Eye (tissue), 1 donor: ENCODE results near the gene HNRNPH1.

Experiments used
- DNase-seq: peaks from one replicate; pipeline ENCODE4 v3.0.0-alpha.2; 2015

The HNRNPH1 gene

GRCh38 chr5:179621551-179622214, 1.8 kb downstream of the HNRNPH1 start:
- peak; percentile 39 for DNase-seq

- DNase-seq: no peak
Measured at GRCh38 chr5:179620703-179621350, 2.6 kb downstream of the HNRNPH1 start.

- no peak for DNase-seq
Measured at GRCh38 chr5:179620293-179620692, 3.2 kb downstream of the HNRNPH1 start.

DNA sequence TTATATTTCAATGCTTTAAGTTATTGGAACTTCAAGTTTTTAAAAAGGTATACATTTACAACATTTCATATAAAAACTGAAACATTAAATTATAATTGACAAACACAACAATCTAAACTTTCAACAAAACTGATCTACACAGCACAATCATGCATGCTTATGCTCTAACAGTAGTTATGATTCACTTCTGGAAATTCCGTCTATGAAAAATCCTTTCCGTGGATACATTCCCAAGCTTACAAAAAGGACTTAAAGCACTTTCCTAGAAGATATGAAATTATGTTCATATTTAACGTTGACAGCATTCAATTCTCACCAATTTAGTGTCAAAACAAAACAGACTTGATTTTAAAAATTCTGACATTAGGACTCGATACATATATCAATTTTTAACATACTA, 3.7 kb downstream of the HNRNPH1 start:
- DNase-seq: no peak

DNA sequence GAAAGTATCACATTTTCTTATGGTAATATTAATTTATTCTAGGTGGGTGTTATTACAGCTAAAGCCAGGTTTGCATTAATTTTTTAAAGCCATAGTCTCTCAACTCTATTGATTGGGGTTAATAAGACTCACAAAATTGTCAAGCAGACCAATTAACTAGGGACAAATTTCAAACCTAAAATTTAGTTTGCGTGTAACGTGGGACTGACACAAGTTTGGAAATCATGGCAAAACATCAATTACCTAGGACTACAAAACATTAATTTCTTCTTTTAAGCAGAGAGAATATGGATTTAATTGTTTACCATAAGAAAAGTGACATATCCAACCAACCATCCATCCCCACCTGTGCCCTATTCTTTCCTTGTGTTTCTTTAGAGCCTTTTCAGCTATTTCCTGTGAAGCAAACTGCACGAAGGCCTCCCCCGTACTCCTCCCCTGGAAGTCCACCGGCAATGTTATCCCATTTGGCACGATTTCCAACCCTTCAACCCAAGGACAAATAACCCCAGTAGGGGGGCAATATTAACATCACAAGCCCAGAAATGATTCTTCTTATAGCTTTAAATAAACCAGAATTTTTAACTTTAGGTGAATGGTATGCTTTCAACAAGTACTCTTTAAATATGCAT, 4.4 kb downstream of the HNRNPH1 start:
- no peak for DNase-seq

DNA sequence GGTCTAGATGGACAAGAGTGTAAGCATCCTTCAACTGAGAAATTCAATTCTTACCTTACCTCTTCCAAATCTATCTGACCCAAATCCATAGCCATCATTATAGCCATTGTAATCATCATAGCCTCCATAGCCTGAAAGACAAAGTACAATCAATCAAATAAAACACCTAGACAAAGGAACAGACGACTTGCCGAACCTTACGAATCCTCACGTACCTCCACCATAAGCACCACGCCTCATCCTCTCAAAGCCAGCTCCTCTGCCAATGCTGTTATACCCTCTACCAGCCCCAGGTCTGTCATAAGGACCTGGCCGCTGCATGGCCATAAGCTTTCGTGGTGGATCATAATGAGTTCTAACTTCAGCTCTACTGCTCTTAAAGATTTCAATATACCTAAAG, 5.5 kb downstream of the HNRNPH1 start:
- DNase-seq: no peak

GRCh38 chr5:179616002-179616594, 7.4 kb downstream of the HNRNPH1 start:
- DNase-seq: no peak

GRCh38 chr5:179615203-179615602, 8.3 kb downstream of the HNRNPH1 start:
- DNase-seq: no peak

DNA sequence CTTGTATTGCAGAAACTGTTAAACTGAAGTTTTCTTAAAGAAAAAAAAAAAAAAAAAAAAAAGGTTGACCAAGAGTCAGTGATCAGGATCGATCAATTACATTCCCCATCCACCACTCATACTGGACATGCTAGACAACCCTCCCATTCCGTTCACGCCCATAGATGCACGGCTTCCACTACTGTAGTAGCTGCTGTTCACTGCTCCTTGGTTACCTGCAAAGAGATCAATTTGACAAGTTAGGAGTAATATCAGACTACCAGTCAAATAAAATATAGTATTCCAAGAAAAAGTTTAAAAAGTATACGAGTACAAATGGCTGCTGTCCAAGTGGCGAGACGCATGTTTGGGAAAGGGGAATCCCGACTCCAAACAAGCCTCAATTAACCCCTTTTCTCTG, 8.7 kb downstream of the HNRNPH1 start:
- DNase-seq: no peak

GRCh38 chr5:179613460-179614071, 9.9 kb downstream of the HNRNPH1 start:
- DNase-seq: no peak

DNA sequence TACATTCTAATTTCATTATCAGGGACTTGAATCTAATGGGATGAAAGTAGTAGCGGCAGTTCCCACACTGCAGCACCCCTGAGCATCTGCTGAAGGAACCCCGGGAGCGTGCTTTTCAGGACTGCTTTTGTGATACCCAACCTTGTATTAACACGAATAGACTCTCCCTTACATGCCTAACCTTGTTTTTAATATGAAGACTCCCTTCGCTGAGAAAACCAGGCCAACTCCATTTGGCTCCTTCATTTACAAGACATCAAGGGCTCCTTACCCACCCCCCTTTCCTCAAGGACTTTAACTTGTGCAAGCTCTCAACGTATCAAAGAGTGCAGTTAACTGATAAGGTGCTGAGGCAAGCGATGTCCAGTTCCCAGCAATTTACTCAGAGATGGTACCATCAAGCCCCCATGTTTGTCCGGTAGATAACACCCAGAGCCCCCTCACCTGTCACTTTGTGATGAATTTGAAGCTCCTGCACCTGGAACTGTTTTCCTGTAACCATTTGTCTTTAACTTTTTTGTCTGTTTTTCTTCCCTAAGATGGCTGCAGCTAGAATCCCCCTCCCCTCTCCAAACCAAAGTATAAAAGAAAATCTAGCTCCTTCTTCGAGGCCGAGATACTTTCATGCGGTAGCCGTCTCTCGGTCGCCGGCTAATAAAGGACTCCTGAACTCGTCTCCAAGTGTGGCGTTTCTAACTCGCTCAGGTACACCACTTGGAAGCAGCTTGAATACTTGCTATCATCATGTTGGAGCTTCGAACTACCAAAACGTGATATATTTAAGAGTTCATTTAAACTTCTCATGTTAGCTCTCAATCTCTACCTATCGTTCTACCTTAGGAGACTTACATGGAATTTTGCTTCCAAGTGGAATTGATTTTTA, 10.7 kb downstream of the HNRNPH1 start:
- DNase-seq: peak; percentile 34

- DNase-seq: no peak
Measured at GRCh38 chr5:179610903-179611265, 12.6 kb downstream of the HNRNPH1 start.

DNA sequence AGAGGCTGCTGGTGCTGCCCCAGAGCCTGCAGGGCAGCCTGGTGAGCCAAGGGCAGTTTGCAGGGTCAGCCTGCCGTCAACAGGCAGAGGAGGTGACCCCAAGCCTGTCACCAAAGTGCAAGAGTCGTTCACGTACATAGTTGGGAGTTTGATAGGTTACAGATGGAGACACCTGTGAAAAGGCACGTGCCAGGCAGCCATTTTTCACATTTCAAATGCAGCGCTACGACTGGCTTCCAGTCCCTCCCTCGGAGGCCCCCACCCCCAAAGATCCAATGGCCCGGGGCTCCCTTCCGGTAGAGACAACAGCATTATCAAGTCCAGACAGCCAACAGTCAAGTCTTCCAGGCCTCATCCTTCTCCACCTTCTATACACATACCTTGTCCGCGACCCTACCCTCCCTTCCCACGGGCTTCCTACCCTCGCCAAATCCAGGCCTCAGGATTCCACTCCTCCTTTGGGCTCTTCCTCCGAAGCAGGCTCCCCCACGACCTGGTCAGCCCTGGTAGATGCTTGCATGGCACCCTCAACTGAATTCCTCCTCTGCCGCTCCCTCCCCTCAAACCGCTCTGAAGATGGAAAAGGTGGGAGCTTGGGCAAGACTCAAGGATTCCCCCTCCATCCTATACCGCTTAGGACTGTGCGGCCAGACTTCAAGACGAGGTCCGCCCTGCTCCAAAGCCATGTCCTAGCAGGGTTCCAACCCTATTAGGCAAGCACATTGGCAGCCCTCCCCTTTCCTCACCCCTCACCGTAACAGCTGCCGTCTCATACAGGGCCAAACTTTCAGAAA, 13.2 kb downstream of the HNRNPH1 start:
- no peak for DNase-seq

GRCh38 chr5:179609834-179610108, 13.7 kb downstream of the HNRNPH1 start:
- DNase-seq: no peak

DNA sequence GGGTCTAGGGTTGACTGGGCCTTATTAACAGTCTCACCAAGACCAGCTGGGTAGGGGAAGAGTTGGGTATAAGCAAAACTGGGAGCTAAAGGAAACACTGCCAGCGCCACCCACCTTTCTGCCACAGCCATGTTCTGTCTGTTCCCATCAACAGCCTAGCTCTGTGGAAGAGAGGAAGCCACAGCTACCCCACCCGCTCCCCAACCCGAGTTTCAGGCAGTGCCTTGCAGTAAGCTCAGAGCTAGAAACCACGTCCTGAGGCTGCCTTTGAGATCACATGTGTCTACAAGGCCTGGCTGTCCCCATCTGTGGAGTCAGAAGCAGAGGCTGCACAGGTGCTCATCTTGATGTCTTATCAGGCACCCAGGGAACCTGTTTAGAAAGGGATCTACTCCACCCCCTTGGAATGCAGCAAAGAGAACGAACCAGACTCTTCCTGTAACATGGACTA, 15.3 kb downstream of the HNRNPH1 start:
- no peak for DNase-seq

DNA sequence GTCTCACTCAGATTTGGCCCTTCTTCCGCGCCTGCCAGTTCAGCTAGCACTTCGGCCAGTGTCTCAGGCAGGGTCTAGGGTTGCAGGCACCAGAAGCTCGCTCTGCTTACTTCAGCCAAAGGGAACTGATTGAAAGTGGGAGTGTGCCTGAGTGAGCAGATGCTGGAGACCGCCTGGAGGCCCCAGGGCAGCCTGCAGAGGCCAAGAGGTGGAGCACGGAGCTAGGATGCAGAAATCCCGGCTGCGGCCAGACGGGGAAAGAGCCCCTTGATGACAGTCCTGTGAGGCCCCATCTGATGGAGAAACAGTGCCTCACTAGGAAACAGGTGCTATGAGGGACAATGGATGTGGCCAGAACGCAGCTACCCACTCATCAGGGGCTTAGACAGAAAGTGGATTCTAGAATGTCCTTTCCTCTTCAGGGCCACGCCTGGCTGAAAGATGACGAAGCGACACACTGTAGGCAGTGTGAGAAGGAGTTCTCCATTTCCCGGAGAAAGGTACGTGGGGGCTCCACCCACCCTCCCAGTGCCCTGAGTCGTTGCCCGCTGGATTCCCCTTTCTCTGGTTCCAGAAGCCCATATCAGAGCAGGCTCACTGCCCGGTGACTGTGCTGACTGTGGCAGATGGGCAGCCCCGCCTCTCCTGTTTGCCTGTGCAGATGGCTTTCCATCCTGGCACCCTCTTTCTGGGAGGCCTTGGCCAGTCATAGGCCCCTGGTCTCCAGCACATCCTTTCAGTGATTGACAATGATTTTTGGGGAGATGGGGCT, 16.1 kb downstream of the HNRNPH1 start:
- peak; percentile 47 for DNase-seq

DNA sequence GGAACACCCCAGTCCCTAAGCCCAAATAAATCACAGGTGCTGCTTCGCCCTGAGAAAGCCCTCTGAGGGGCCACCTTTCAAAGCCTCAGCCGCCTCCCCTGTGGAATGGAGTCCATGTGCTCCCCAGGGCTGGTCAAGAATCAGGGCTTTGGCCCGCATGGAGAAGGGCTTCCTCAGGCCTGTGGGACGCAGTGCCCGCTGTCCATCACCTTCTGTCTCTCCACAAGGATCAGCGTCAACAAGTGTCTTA, 16.6 kb downstream of the HNRNPH1 start:
- DNase-seq: no peak

DNA sequence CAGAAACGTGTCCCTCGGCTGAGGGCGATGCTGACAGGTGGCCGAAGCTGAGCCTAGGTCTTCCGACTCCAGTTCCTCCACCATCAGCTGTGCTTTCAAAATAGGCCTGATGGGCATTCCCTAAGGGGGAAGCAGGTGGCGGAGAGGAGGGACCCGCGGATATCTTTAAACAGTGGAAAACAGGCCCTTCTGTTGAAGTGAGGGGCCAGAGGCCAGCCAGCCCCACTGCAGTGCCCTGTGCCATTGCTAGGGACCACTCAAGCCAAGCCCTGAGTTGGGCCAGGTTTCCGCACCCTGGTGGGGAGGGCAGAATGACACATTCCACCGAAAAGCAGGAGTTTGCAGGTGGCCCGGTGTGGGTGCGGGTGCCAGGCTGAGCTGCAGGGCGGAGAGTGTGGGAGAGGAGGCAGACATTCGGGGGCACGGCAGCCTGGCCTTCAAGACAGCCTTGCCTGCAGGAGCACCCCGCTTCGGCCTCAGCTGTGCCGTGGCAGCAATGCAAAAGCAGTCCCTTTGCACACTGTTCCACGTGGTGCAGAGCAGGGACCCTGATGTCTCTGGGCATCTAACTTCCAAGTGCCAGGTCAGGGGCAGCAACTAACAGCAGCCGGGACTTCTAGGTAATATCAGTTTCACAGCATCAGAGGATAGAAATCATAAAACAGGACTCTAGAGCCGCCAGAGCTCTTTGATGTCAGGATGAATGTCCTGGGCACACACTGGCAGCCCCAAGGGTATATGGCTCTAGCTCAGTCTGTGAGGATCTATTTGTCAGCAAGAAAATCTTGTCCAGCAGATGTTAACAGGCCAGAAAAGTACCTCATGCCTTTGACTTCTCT, 17.2 kb downstream of the HNRNPH1 start:
- no peak for DNase-seq

DNA sequence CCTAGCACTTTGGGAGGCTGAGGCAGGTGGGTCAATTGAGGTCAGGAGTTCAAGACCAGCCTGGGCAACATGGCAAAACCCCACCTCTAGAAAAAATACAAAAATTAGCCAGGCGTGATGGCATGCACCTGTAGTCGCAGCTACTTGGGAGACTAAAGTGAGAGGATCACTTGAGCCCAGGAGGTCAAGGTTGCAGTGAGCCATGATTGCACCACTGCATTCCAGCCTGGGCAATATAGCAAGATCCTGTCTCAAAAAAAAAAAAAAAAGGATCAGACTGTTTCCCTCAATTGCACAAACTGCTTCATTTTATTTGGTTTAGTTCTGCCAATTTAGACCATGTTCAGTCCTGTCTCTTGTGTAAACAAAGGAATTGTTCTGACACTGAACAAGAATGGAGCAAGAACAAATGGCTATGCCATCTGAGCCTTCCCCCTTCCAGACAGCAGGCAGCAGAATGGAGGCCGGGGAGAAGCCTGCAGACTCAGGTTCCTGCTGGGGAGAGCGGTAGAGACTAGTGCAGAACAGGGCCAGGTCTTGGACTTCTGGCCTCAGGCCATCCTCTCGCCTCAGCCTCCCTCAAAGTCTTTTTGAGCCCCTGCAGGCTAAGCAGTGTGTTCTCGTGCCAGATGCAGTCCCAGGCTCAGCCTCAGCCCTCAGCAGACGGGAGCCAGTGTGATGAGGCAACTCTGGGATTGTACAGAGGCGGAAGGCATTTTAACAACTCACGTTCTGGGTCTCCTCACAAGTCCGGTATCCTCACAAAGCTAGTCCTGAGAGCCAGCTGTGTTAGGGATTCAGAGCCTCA, 18.2 kb downstream of the HNRNPH1 start:
- no peak for DNase-seq

DNA sequence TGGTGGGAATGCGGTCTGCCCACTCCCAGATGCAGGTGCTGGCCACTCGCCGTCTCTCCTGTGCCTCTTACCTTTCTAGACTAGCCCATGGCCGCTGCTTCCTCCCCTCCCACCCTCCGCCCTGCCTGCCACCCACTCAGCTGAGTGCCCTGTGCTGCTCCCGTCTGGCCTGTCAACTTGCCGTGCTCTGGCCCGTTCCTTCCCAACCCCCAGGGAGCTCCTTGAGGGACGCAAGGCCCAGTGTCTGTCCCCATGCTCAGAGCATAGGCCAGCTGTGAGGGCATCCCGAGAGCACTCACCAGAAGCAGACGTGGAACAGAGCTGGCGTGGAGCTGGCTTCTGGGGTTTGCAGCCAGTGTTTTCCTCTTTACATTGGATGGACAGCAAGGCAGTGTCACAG, 20.2 kb downstream of the HNRNPH1 start:
- no peak for DNase-seq
